HepG2 (cell line): Measurements from ENCODE around the gene SIRT7. TPM values are rescaled to one million over a fixed set of nuclear protein-coding genes. Genes with fewer than 3 reads are reported as not detected.

Experiments used
- ARID4A ChIP-seq: sonication (generic); formaldehyde crosslinking; IDR thresholded peaks from 2 replicates; pipeline ENCODE4 v1.5.0; 2020; ENCODE audit warnings: mild to moderate bottlenecking, missing genetic modification reagents, borderline replicate concordance
- ATF4 ChIP-seq, 2 experiments: fragments of 450-650 bp in 1 of 2; sonication (generic) in 1 of 2; formaldehyde crosslinking; IDR thresholded peaks; 2 replicates each; pipeline versions ENCODE4 v1.5.0 to v1.8.0; 2020 to 2022; ENCODE audit warnings: mild to moderate bottlenecking in 1 of 2, missing genetic modification reagents in 1 of 2
- ETV6 ChIP-seq: sonication (generic); formaldehyde crosslinking; conservative IDR thresholded peaks from 2 replicates; pipeline ENCODE4 v1.4.0; 2020; ENCODE audit warnings: missing genetic modification reagents
- RFXANK ChIP-seq: IDR thresholded peaks from 2 replicates; pipeline ENCODE4 v1.6.1; 2016
- RXRB ChIP-seq: IDR thresholded peaks from 2 replicates; pipeline ENCODE4 v1.6.1; 2016; ENCODE audit warnings: borderline replicate concordance, missing genetic modification reagents, missing compliant biosample characterization
- ZNF552 ChIP-seq: sonication (generic); formaldehyde crosslinking; IDR thresholded peaks from 2 replicates; pipeline ENCODE4 v1.9.0; 2022; ENCODE audit warnings: missing genetic modification reagents, mild to moderate bottlenecking, borderline replicate concordance
- ZNF879 ChIP-seq: sonication (generic); formaldehyde crosslinking; IDR thresholded peaks from 2 replicates; pipeline ENCODE4 v1.8.1; 2023; ENCODE audit warnings: missing genetic modification reagents
- polyA plus RNA-seq, 8 experiments: library from polyadenylated mRNA; depleted of rRNA in 3 of 8; stranded (reverse) in 7 of 8; unstranded in 1 of 8; fragments of >200 nt; fragmentation: Illumina TruSeq in 4 of 8; extraction: Trizol in 4 of 8; gene quantifications; 2 replicates each; pipeline versions ENCODE4 v1.2.1 to v1.2.3, GENCODE V29; 2011 to 2016; ENCODE audit warnings: low read depth in 4 of 8, missing spikeins in 1 of 8, mixed read lengths in 1 of 8; ENCODE audit not compliant: insufficient read depth in 1 of 8
- total RNA-seq, 5 experiments: library from RNA; depleted of rRNA; stranded (reverse); fragments of >200 nt; fragmentation: Illumina TruSeq; extraction: Trizol; gene quantifications; 2 replicates each; pipeline ENCODE4 v1.2.3, GENCODE V29; 2016; ENCODE audit warnings: low read depth in 1 of 5
- TF ChIP-seq, protein P1 (sequence below): sonication (generic); formaldehyde crosslinking; IDR thresholded peaks from 2 replicates; pipeline ENCODE4 v1.4.0; 2020; ENCODE audit warnings: mild to moderate bottlenecking, missing genetic modification reagents

SIRT7 gene
- total and polyA plus RNA-seq, 2 of the 13 experiments (the other 11 are each of a cell fraction or from before 2014, with no cell fraction given), result 8.3 to 24.8 TPM

GRCh38 chr17:81907219-81908145, 10.5 kb downstream of the SIRT7 start (continued):
- TF ChIP-seq ARID4A, result 0 out of 2 replicates have a peak, but pooled peaks have one; percentile 8
- TF ChIP-seq RXRB (CRISPR knock-in tag), result no peak
- no peak for TF ChIP-seq ETV6
- TF ChIP-seq, protein P1, sequence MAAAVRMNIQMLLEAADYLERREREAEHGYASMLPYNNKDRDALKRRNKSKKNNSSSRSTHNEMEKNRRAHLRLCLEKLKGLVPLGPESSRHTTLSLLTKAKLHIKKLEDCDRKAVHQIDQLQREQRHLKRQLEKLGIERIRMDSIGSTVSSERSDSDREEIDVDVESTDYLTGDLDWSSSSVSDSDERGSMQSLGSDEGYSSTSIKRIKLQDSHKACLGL, result no peak
- no peak for TF ChIP-seq RFXANK
- no peak for TF ChIP-seq ZNF552
- TF ChIP-seq ATF4 (CRISPR knock-in tag; IDR thresholded peaks at IDR 0.05), result no peak
- TF ChIP-seq ZNF879 (CRISPR knock-in tag), result no peak
